ENCODE measurements around the gene VSIG4. TPM values are rescaled to one million over a fixed set of nuclear protein-coding genes. Genes with fewer than 3 reads are reported as not detected.

Gene VSIG4
- total and polyA plus RNA-seq, 2 of the 13 experiments (the other 11 are each of a cell fraction or from before 2014, with no cell fraction given) = not detected

DNA sequence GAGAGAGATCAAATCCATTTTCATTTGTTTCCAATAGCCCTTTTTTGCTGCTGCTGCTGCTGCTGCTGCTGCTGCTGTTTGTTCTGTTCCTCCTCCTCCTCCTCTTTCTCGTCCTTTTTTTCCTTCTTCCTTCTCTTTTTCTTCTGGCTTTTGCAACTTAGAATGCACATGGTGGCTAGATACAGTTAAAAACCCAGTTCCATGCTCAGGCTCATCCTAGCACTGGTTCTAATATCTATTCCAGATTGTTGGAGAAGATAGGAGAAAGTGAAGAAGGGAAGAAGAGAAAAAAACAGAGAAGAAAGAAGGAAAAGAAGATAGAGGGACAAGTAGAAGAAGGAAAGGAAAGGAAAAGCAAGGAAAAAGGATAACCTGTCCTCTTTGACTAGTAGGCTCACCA is 39.7 kb downstream of the VSIG4 start (continued):
- TF ChIP-seq FOXP1 (IDR thresholded peaks at IDR 0.05) (no peak), FOXP1 (CRISPR knock-in tag; IDR thresholded peaks at IDR 0.05) (no peak), SALL1 (CRISPR knock-in tag; IDR thresholded peaks at IDR 0.05) (no peak)

DNA sequence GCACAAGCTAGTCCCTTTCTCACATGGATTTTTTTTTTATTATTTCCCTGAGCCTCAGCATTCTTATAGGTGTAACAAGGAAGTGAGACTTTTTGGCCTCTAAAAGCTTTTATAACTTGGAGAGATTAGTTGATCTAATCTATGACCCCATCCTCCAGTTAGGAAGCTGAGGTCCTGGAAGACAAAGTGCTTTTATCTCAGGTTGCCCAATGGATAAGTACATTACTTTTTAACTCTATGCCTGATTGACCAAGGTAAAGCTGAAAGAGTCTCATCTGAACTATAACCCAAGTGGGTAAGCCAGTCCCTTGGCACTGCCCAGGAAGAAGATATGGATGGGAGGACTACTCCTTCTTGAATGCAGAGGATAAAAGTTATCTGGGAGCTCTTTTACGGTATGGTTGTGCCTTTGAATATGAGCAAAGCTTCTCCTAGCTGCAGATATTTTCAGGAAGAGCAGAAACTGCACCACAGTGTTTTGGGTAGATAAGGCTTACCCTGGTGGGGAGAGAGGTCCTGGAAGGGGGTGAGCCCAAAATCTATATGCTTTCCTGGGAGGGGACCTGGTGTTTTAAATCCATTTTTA is 40.2 kb downstream of the VSIG4 start:
- Histone ChIP-seq H3K4me3 (replicated peaks in 1 of 3; ENCODE audit: insufficient read depth in 1 of 3, low read depth in 2 of 3, low read length in 3 of 3) (no peak overlapping the region), H3K79me2 (ENCODE audit: insufficient read depth, low read length) (no peaks in the 10 kb centered on the region), H3K9ac (ENCODE audit: insufficient read depth, low read depth, low read length) (no peak overlapping the region), H3K4me2 (ENCODE audit: low read depth, low read length) (no peak overlapping the region), H3K27me3 (ENCODE audit: control insufficient read depth in 1 of 2, insufficient read depth in 2 of 2, low read length in 2 of 2) (no peaks in the 10 kb centered on the region), H3K27ac (ENCODE audit: extremely low read length, insufficient read depth, low read length) (no peak overlapping the region), H2AFZ (ENCODE audit: low read length) (no peak overlapping the region), H4K20me1 (ENCODE audit: insufficient read depth, low read length) (no peaks in the 10 kb centered on the region), H3K36me3 (replicated peaks in 1 of 2; ENCODE audit: control insufficient read depth in 1 of 2, insufficient read depth in 2 of 2, low read length in 2 of 2) (no peaks in the 10 kb centered on the region), H3K9me3 (ENCODE audit: low read length) (no peaks in the 10 kb centered on the region), H3K4me1 (ENCODE audit: insufficient read depth, low read length) (no peaks in the 10 kb centered on the region)
- ChIA-PET POLR2A (no interaction called here), CTCF (ENCODE audit: low intra/inter-chr PET ratio, low total read pairs) (no interaction called here)
- intact Hi-C loops (cut with micrococcal nuclease; ENCODE audit: unreplicated experiment) (no loop called here), in situ Hi-C loops (cut with HindIII; ENCODE audit: extremely low pct_ligation_motif_present, low pct_unique_long_range_greater_than_20kb) (no loop called here)
- no TSS peak for BruUV-seq (replicated peaks)
- TF ChIP-seq MAX (IDR thresholded peaks at IDR 0.05) = no peak
- no peak for FAIRE-seq
- no CpG with 5 or more reads among the region's 1 CpG for WGBS (ENCODE audit: low lambda C conversion rate)
- ATAC-seq = no peak
- DNase-seq (ENCODE audit: low spot score) = no peak

GRCh38 chrX:65999029-65999562 is 40.8 kb downstream of the VSIG4 start:
- Histone ChIP-seq H3K4me3 (replicated peaks in 1 of 3; ENCODE audit: insufficient read depth in 1 of 3, low read depth in 2 of 3, low read length in 3 of 3) (no peak overlapping the region), H3K27ac (ENCODE audit: extremely low read length, insufficient read depth, low read length) (no peak overlapping the region), H4K20me1 (ENCODE audit: insufficient read depth, low read length) (no peaks in the 10 kb centered on the region), H3K79me2 (ENCODE audit: insufficient read depth, low read length) (no peaks in the 10 kb centered on the region), H3K36me3 (replicated peaks in 1 of 2; ENCODE audit: control insufficient read depth in 1 of 2, insufficient read depth in 2 of 2, low read length in 2 of 2) (no peaks in the 10 kb centered on the region), H2AFZ (ENCODE audit: low read length) (no peak overlapping the region), H3K27me3 (ENCODE audit: control insufficient read depth in 1 of 2, insufficient read depth in 2 of 2, low read length in 2 of 2) (no peaks in the 10 kb centered on the region), H3K9me3 (ENCODE audit: low read length) (no peaks in the 10 kb centered on the region), H3K4me2 (ENCODE audit: low read depth, low read length) (no peak overlapping the region), H3K9ac (ENCODE audit: insufficient read depth, low read depth, low read length) (no peak overlapping the region), H3K4me1 (ENCODE audit: insufficient read depth, low read length) (no peaks in the 10 kb centered on the region)
- ChIA-PET POLR2A (no interaction called here), CTCF (ENCODE audit: low intra/inter-chr PET ratio, low total read pairs) (no interaction called here)
- in situ Hi-C loops (cut with HindIII; ENCODE audit: extremely low pct_ligation_motif_present, low pct_unique_long_range_greater_than_20kb) (no loop called here), intact Hi-C loops (cut with micrococcal nuclease; ENCODE audit: unreplicated experiment) (no loop called here)
- WGBS (ENCODE audit: low lambda C conversion rate) = 30% methylated on average over 3 of the region's 3 CpGs
- FAIRE-seq (no peak), DNase-seq (ENCODE audit: low spot score) (no peak), ATAC-seq (no peak)
- BruUV-seq (replicated peaks) = no TSS peak
- TF ChIP-seq ZNF282 (IDR thresholded peaks at IDR 0.05; ENCODE audit: partially characterized antibody) (no peak), MED13 (CRISPR knock-in tag; IDR thresholded peaks at IDR 0.05) (no peak), ZHX1 (CRISPR knock-in tag; IDR thresholded peaks at IDR 0.05; ENCODE audit: low read depth) (no peak), FOXK1 (CRISPR knock-in tag; IDR thresholded peaks at IDR 0.05; ENCODE audit: borderline replicate concordance, low read depth) (no peak), AGO1 (IDR thresholded peaks at IDR 0.05; ENCODE audit: low read depth, low read length, poor library complexity, severe bottlenecking) (no peak), ZNF205 (CRISPR knock-in tag; IDR thresholded peaks at IDR 0.05) (no peak), MEIS1 (CRISPR knock-in tag; IDR thresholded peaks at IDR 0.05; ENCODE audit: borderline replicate concordance) (no peak), FOXA1 (IDR thresholded peaks at IDR 0.05) (no peak), FOXA1 (CRISPR knock-in tag; IDR thresholded peaks at IDR 0.05) (no peak)
- TF ChIP-seq, protein P1, sequence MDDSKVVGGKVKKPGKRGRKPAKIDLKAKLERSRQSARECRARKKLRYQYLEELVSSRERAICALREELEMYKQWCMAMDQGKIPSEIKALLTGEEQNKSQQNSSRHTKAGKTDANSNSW (CRISPR knock-in tag; IDR thresholded peaks at IDR 0.05; ENCODE audit: borderline replicate concordance) = no peak

Data from HepG2 (cell line).